ENCODE results near the gene NYAP2. TPM values are rescaled to one million over a fixed set of nuclear protein-coding genes. Genes with fewer than 3 reads are reported as not detected.

NYAP2 gene
- total and polyA plus RNA-seq, 2 donors (not counting 1 experiment from before 2014, with no cell fraction given), result not detected

DNA sequence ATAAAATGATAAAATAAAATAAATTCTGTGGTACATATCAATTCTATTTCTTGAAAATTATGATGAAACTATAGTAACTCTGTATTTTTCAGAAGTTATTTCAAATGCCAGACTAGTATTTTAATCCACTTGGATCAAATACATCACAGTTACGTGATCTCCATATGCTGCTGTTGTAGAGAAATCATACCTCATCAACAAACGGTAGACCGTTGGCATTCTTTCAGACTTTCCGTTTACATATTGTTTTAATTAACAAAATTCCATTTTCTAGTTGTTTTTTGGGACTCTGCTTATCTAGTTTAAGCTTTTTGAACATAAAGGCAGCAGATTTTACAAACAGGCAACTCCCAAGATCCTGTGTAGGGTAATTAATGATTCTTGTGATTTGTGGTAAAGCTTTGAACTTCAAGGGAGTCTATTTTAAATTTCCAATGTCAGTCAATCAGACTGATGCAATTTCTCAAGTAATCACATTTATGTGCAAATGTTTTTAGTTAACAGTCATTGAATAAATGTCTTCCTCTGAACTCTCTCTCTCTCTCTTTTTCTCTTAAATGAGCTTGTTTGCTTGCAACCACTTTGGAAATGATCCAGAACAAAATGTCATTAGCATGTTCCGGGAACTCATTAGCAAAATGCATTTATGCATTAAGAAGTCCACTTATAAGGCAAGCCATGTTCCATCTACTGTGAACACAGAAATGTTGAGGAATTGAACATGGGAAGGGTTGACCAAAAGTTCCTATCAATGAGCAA lies 31.8 kb downstream of the NYAP2 start:
- H4K20me1 ChIP-seq (ENCODE audit: control insufficient read depth, extremely low read depth, insufficient read depth, low read length), result no peaks in the 10 kb centered on the region
- TF ChIP-seq EZH2 (IDR thresholded peaks at IDR 0.05; ENCODE audit: low read length, missing control alignments) (no peak), CTCF (conservative IDR thresholded peaks at IDR 0.05 in 1 of 2, IDR thresholded peaks at IDR 0.05 in 1 of 2; ENCODE audit: low read depth in 1 of 2, low read length in 2 of 2) (no peak)
- DNase-seq (ENCODE audit: low read depth in 2 of 2), result no peak

GRCh38 chr2:225434014-225434413 lies 34.5 kb downstream of the NYAP2 start:
- Histone ChIP-seq H3K36me3 (ENCODE audit: control insufficient read depth, insufficient read depth, low read length) (no peaks in the 10 kb centered on the region), H4K20me1 (ENCODE audit: control insufficient read depth, extremely low read depth, insufficient read depth, low read length) (no peaks in the 10 kb centered on the region), H3K79me2 (ENCODE audit: control insufficient read depth, insufficient read depth, low read length) (no peaks in the 10 kb centered on the region), H3K4me3 (replicated peaks in 1 of 4; ENCODE audit: control extremely low read depth in 1 of 4, insufficient read depth in 1 of 4, low read depth in 3 of 4, low read length in 4 of 4) (no peak overlapping the region), H3K9me3 (ENCODE audit: control insufficient read depth, insufficient read depth, low read depth, low read length) (no peaks in the 10 kb centered on the region), H3K4me1 (ENCODE audit: control insufficient read depth, extremely low read depth, insufficient read depth, low read length) (no peaks in the 10 kb centered on the region), H2AFZ (ENCODE audit: low read length) (no peak overlapping the region), H3K4me2 (ENCODE audit: extremely low read depth, insufficient read depth, low read length) (no peak overlapping the region), H3K27me3 (ENCODE audit: control insufficient read depth, insufficient read depth, low read length) (no peaks in the 10 kb centered on the region), H3K9ac (ENCODE audit: insufficient read depth, low read length) (no peak overlapping the region), H3K27ac (ENCODE audit: insufficient read depth, low read length) (no peak overlapping the region)
- no peak for DNase-seq (ENCODE audit: low read depth in 2 of 2)
- TF ChIP-seq CTCF (conservative IDR thresholded peaks at IDR 0.05 in 1 of 2, IDR thresholded peaks at IDR 0.05 in 1 of 2; ENCODE audit: low read depth in 1 of 2, low read length in 2 of 2), result no peak

More for the DNA sequence above, 31.8 kb downstream of the NYAP2 start:
- Histone ChIP-seq H3K79me2 (ENCODE audit: control insufficient read depth, insufficient read depth, low read length) (no peaks in the 10 kb centered on the region), H3K36me3 (ENCODE audit: control insufficient read depth, insufficient read depth, low read length) (no peaks in the 10 kb centered on the region), H3K9me3 (ENCODE audit: control insufficient read depth, insufficient read depth, low read depth, low read length) (no peaks in the 10 kb centered on the region), H3K4me3 (replicated peaks in 1 of 4; ENCODE audit: control extremely low read depth in 1 of 4, insufficient read depth in 1 of 4, low read depth in 3 of 4, low read length in 4 of 4) (no peak overlapping the region), H2AFZ (ENCODE audit: low read length) (no peak overlapping the region), H3K27ac (ENCODE audit: insufficient read depth, low read length) (no peak overlapping the region), H3K27me3 (ENCODE audit: control insufficient read depth, insufficient read depth, low read length) (no peaks in the 10 kb centered on the region), H3K4me2 (ENCODE audit: extremely low read depth, insufficient read depth, low read length) (no peak overlapping the region), H3K9ac (ENCODE audit: insufficient read depth, low read length) (no peak overlapping the region), H3K4me1 (ENCODE audit: control insufficient read depth, extremely low read depth, insufficient read depth, low read length) (no peaks in the 10 kb centered on the region)

GRCh38 chr2:225437319-225437718 lies 37.8 kb downstream of the NYAP2 start:
- Histone ChIP-seq H3K27me3 (ENCODE audit: control insufficient read depth, insufficient read depth, low read length) (no peaks in the 10 kb centered on the region), H3K4me2 (ENCODE audit: extremely low read depth, insufficient read depth, low read length) (no peak overlapping the region), H2AFZ (ENCODE audit: low read length) (no peak overlapping the region), H3K9me3 (ENCODE audit: control insufficient read depth, insufficient read depth, low read depth, low read length) (no peaks in the 10 kb centered on the region), H3K9ac (ENCODE audit: insufficient read depth, low read length) (no peak overlapping the region), H3K79me2 (ENCODE audit: control insufficient read depth, insufficient read depth, low read length) (no peaks in the 10 kb centered on the region), H3K36me3 (ENCODE audit: control insufficient read depth, insufficient read depth, low read length) (no peaks in the 10 kb centered on the region), H3K4me3 (replicated peaks in 1 of 4; ENCODE audit: control extremely low read depth in 1 of 4, insufficient read depth in 1 of 4, low read depth in 3 of 4, low read length in 4 of 4) (no peak overlapping the region), H4K20me1 (ENCODE audit: control insufficient read depth, extremely low read depth, insufficient read depth, low read length) (no peaks in the 10 kb centered on the region), H3K27ac (ENCODE audit: insufficient read depth, low read length) (no peak overlapping the region), H3K4me1 (ENCODE audit: control insufficient read depth, extremely low read depth, insufficient read depth, low read length) (no peaks in the 10 kb centered on the region)
- TF ChIP-seq EZH2 (IDR thresholded peaks at IDR 0.05; ENCODE audit: low read length, missing control alignments) (no peak), CTCF (conservative IDR thresholded peaks at IDR 0.05 in 1 of 2, IDR thresholded peaks at IDR 0.05 in 1 of 2; ENCODE audit: low read depth in 1 of 2, low read length in 2 of 2) (no peak)
- no peak for DNase-seq (ENCODE audit: low read depth in 2 of 2)
